ENCODE measurements around the gene MPZL2.

DNA sequence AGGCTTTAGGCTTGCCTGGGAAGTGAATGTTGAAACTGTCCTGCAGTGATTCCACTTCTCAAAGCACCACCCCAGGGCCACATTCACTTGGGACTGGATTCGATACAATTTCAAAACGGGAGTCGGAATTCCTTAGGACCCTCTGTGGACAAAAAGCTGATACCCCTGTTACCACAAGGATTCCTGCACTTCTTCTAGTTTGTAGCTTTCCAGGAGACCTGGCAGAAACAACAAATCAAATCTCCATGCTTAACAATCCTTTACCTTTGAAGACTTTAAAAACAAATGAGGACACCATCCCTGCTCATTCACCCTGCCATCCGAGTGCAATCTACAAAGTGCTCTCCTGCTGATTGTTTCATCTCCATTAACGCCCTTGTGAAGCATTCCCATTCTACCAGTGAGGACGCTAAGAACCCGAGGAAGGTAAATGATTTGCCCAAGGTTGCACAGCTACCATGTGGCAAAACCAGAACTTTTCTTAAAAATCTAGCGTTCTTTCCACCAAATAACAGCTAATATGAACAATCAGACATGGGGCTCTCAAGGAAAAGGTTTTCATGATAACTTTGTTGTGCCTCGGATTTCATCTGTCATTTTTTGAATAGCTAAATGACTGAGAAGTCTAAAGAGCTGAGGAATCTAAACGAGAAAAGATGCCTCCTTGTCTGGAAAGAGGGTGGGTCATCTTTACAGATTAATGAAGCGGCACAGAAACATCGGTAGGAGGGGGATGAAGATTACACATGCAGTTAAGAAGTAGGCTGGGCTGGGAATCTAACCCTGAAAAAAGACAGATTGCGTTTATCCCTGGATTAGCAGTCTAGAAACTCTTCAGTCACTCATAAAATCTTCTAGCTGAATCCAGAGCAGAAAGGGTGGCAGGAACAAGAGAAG, 720 bp upstream of the MPZL2 start:
- no peak for TF ChIP-seq FOXJ3 (CRISPR knock-in tag; IDR thresholded peaks at IDR 0.05)
- TF ChIP-seq, protein P1, sequence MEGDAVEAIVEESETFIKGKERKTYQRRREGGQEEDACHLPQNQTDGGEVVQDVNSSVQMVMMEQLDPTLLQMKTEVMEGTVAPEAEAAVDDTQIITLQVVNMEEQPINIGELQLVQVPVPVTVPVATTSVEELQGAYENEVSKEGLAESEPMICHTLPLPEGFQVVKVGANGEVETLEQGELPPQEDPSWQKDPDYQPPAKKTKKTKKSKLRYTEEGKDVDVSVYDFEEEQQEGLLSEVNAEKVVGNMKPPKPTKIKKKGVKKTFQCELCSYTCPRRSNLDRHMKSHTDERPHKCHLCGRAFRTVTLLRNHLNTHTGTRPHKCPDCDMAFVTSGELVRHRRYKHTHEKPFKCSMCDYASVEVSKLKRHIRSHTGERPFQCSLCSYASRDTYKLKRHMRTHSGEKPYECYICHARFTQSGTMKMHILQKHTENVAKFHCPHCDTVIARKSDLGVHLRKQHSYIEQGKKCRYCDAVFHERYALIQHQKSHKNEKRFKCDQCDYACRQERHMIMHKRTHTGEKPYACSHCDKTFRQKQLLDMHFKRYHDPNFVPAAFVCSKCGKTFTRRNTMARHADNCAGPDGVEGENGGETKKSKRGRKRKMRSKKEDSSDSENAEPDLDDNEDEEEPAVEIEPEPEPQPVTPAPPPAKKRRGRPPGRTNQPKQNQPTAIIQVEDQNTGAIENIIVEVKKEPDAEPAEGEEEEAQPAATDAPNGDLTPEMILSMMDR (IDR thresholded peaks at IDR 0.05), result no peak
- TF ChIP-seq SIN3A (IDR thresholded peaks at IDR 0.05; ENCODE audit: borderline replicate concordance, low read depth, low read length), result no peak
- TF ChIP-seq, protein P2, sequence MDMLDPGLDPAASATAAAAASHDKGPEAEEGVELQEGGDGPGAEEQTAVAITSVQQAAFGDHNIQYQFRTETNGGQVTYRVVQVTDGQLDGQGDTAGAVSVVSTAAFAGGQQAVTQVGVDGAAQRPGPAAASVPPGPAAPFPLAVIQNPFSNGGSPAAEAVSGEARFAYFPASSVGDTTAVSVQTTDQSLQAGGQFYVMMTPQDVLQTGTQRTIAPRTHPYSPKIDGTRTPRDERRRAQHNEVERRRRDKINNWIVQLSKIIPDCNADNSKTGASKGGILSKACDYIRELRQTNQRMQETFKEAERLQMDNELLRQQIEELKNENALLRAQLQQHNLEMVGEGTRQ (IDR thresholded peaks at IDR 0.05; ENCODE audit: borderline replicate concordance, low read depth, low read length), result no peak
- no peak for TF ChIP-seq YY1 (IDR thresholded peaks at IDR 0.05; ENCODE audit: low read depth)
- TF ChIP-seq RCOR1 (IDR thresholded peaks at IDR 0.05; ENCODE audit: low read length), result no peak
- TF ChIP-seq RAD21 (IDR thresholded peaks at IDR 0.05; ENCODE audit: low read length), result no peak
- TF ChIP-seq POLR2AphosphoS5 (IDR thresholded peaks at IDR 0.05; ENCODE audit: low read depth, low read length), result no peak
- TF ChIP-seq FOXM1 (IDR thresholded peaks at IDR 0.05; ENCODE audit: low read depth), result no peak
- TF ChIP-seq JUND (IDR thresholded peaks at IDR 0.05), result no peak

Measured in SK-N-SH (cell line).